Tibial artery (tissue), 4 donors: ENCODE results near the gene NOX5.

ENCODE experiments used
- DNase-seq, 2 donors: peaks; one replicate each; pipeline ENCODE4 v3.0.0-alpha.2; 2019
- H3K27ac ChIP-seq, 2 donors: fragments of 200-600 bp; sonication (generic) in 1 of 2; 1 replicate in 1 of 2; 2 replicates in 1 of 2; pipeline ENCODE4 v1.5.1; 2018 to 2019; ENCODE audit warnings: mild to moderate bottlenecking in 1 of 2
- H3K27me3 ChIP-seq, 2 donors: fragments of 200-600 bp; sonication (generic) in 1 of 2; one replicate each; pipeline versions ENCODE4 v1.5.1 to v1.6.0; 2016 to 2019
- H3K36me3 ChIP-seq, 3 donors: fragments of 200-600 bp; sonication (generic) in 2 of 3; one replicate each; pipeline ENCODE4 v1.5.1; 2016 to 2019; ENCODE audit warnings: mild to moderate bottlenecking in 2 of 3
- H3K4me1 ChIP-seq, 4 donors: fragments of 200-600 bp; sonication (generic) in 2 of 4; 1 replicate in 3 of 4; 2 replicates in 1 of 4; pipeline ENCODE4 v1.5.1; 2016 to 2019
- H3K4me3 ChIP-seq, 2 donors: fragments of 200-600 bp; sonication (generic) in 1 of 2; 1 replicate in 1 of 2; 2 replicates in 1 of 2; pipeline ENCODE4 v1.5.1; 2018 to 2019; ENCODE audit warnings: mild to moderate bottlenecking in 2 of 2
- H3K9me3 ChIP-seq, 3 donors: fragments of 200-600 bp; sonication (generic) in 1 of 3; one replicate each; pipeline ENCODE4 v1.5.1; 2016 to 2019
- CTCF ChIP-seq, 2 experiments: fragments of 200-600 bp in 1 of 2; fragments of 450-650 bp in 1 of 2; IDR thresholded peaks; one replicate each; pipeline ENCODE4 v1.5.1; 2017 to 2019; ENCODE audit warnings: antibody characterized with exemption in 2 of 2, mild to moderate bottlenecking in 1 of 2, moderate library complexity in 1 of 2
- intact Hi-C: fragments of 100-400 bp; cut with DNase I; formaldehyde crosslinking; loops from one replicate; pipeline ENCODE4 v1.15.0; 2023; ENCODE audit warnings: low total_unique reads

NOX5 gene

DNA sequence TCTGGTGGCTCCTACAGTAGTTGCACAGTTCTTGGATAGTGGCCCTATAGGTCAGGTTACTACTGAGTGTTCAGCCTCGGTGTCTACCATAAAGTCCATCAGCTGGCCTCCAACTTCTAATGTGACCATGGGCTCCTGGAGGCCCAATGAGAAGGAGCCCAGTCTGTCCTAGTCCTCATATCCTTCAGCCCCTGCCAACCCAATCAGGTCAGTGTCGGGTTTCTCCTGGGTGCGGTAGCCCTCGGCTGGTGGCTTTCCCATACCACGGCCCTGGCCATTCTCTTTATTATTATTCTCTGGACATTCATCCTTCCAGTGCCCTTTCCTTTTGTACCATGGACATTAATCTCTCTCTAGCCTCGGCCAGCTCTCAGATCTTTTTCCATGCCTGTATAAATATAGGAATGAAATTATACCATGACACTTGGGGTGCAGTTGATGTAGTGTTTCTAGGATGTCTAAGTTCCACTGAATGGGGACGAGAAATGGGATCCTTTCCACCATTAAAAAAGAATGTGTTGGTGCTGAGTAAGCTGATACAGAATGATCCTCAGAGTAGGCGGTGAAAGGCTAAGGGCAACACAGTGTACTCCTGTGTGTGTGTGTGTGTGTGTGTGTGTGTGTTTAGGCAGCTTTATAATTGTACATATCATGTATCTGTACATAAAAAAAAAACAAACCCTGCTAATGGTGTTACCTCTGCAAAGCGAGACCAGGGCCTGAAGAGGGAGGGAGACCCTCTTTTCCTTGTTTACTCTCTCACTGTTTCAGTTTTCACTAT is 19.3 kb upstream of the NOX5 start:
- peaks cover 0 to 16% (median 5%) of the 10 kb centered on the region in 4 donors for H3K4me1 ChIP-seq
- H3K27me3 ChIP-seq: no peaks in the 10 kb centered on the region
- no peak overlapping the region for H3K27ac ChIP-seq
- intact Hi-C loops: no loop called here
- no peaks in the 10 kb centered on the region for H3K9me3 ChIP-seq
- H3K4me3 ChIP-seq: no peak overlapping the region
- DNase-seq: no peak
- no peaks in the 10 kb centered on the region for H3K36me3 ChIP-seq
- no peak for TF ChIP-seq CTCF (IDR thresholded peaks at IDR 0.05)

GRCh38 chr15:68997050-68997449 is 17.4 kb upstream of the NOX5 start:
- DNase-seq: no peak
- Histone ChIP-seq H3K4me3 (no peak overlapping the region), H3K27ac (no peak overlapping the region), H3K36me3 (no peaks in the 10 kb centered on the region), H3K9me3 (no peaks in the 10 kb centered on the region), H3K4me1 (peaks cover 0 to 16% (median 5%) of the 10 kb centered on the region in 4 donors), H3K27me3 (peaks cover 0 to 4% of the 10 kb centered on the region in 2 donors)
- intact Hi-C loops: no loop called here
- TF ChIP-seq CTCF (IDR thresholded peaks at IDR 0.05): no peak

DNA sequence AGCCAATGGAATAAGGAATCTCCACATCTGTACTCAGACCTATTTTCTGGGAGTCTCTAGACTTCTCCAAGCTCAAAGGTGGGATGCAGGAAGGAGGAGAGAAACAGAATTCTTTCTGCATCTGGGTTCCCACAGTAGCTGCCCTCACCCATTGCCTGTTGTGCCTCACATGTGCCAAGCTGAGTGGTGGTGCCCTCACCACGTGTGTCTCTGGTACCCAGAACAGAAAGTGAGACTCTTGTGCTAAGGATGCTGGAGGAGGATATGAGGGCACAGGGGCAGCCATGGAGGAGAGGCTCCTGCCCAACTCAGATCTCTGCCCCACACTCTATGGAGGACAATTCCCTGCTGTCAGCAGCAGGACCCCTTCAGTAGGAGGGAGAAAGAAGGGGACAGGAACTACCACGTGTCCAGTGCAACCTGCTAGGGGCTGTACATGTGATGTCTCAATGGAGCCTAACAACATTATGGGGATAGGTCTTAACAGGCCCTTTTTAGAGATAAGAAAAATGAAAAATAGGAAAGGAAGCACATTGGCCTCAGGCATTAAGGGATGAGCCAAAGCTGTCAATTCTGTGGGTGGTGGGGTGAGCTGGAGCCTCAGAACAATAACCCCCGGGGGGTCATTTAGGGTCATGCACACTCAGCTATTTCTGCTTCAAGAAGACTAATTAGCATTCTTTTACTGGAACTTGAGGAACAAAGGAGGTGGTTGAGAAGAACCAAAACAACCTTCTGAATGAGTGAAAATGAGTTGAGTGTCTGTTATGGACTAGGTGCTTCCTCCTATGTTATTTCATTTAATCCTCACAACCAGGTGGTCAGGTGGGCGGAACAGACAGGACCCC is 16.3 kb upstream of the NOX5 start:
- H3K9me3 ChIP-seq: no peaks in the 10 kb centered on the region
- no peak for DNase-seq
- no peak overlapping the region for H3K27ac ChIP-seq
- H3K27me3 ChIP-seq: peaks cover 0 to 4% of the 10 kb centered on the region in 2 donors
- intact Hi-C loops: no loop called here
- H3K4me3 ChIP-seq: no peak overlapping the region
- no peak for TF ChIP-seq CTCF (IDR thresholded peaks at IDR 0.05)
- peaks cover 0 to 15% (median 5%) of the 10 kb centered on the region in 4 donors for H3K4me1 ChIP-seq
- H3K36me3 ChIP-seq: no peaks in the 10 kb centered on the region

DNA sequence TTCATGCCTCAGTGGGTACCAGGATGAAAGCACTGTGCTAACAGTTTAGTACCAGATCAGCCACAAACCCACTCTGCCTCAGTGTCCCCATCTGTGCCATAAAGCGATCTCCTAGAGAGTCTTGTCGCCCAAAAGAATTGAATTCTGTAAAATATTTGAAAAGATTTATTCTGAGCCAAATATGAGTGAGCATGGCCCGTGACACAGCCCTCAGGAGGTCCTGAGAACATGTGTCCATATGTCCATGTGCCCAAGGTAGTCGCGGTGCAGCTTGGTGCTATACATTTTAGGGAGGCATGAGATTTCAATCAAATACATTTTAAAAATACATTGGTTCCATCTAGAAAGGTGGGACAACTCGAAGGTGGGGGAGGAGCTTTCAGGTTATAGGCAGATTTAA is 15.4 kb upstream of the NOX5 start:
- TF ChIP-seq CTCF (IDR thresholded peaks at IDR 0.05): no peak
- peaks cover 0 to 6% (median 2%) of the 10 kb centered on the region in 4 donors for H3K4me1 ChIP-seq
- peaks cover 0 to 4% of the 10 kb centered on the region in 2 donors for H3K27me3 ChIP-seq
- no peak for DNase-seq
- H3K27ac ChIP-seq: no peak overlapping the region
- no peaks in the 10 kb centered on the region for H3K36me3 ChIP-seq
- H3K4me3 ChIP-seq: no peak overlapping the region
- H3K9me3 ChIP-seq: no peaks in the 10 kb centered on the region
- intact Hi-C loops: no loop called here

DNA sequence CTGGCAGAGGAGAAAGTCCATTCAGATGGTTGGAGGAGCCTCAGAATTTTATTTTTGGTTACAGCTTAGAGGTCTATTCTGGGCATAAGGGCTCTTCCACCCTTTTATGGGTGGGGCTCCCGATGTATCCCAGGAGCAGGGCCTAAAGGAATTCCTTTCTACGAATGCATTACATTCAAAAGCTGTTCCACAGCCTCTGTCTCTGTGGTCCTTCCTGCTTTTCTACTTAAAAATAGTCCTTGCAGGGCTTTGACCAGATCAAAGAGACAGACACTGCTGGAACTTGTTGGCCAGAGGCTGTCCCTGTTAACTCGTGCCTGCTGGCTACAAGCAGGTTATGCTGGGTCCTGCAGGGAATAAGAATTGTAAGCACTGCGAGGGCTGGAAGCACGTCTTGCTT is 14.4 kb upstream of the NOX5 start:
- H3K27me3 ChIP-seq: peaks cover 0 to 4% of the 10 kb centered on the region in 2 donors
- no peak overlapping the region for H3K4me3 ChIP-seq
- H3K4me1 ChIP-seq: peaks cover 0 to 4% (median 0%) of the 10 kb centered on the region in 4 donors
- DNase-seq: no peak
- H3K36me3 ChIP-seq: no peaks in the 10 kb centered on the region
- H3K9me3 ChIP-seq: no peaks in the 10 kb centered on the region
- H3K27ac ChIP-seq: no peak overlapping the region
- no peak for TF ChIP-seq CTCF (IDR thresholded peaks at IDR 0.05)
- intact Hi-C loops: no loop called here
